ENCODE data around the gene MYO3B.

The MYO3B gene

GRCh38 chr2:170553748-170554147 is 375.8 kb downstream of the MYO3B start:
- no peak for DNase-seq (ENCODE audit: low spot score)
- TF ChIP-seq CTCF (IDR thresholded peaks at IDR 0.05; ENCODE audit: extremely low read depth, insufficient read depth, missing control alignments), result no peak
- in situ Hi-C loops (cut with MboI; ENCODE audit: low pct_unique_long_range_greater_than_20kb, low sequenced_read_pairs, unreplicated experiment), result no loop called here

- no peak for DNase-seq (ENCODE audit: low spot score)
- TF ChIP-seq CTCF (IDR thresholded peaks at IDR 0.05; ENCODE audit: extremely low read depth, insufficient read depth, missing control alignments), result no peak
- in situ Hi-C loops (cut with MboI; ENCODE audit: low pct_unique_long_range_greater_than_20kb, low sequenced_read_pairs, unreplicated experiment), result no loop called here
These were observed 376.5 kb downstream of the MYO3B start for GRCh38 chr2:170554278-170554955.

- TF ChIP-seq CTCF (IDR thresholded peaks at IDR 0.05; ENCODE audit: extremely low read depth, insufficient read depth, missing control alignments), result no peak
- in situ Hi-C loops (cut with MboI; ENCODE audit: low pct_unique_long_range_greater_than_20kb, low sequenced_read_pairs, unreplicated experiment), result no loop called here
- no peak for DNase-seq (ENCODE audit: low spot score)
These were observed 385.0 kb downstream of the MYO3B start for GRCh38 chr2:170562928-170563327.

- in situ Hi-C loops (cut with MboI; ENCODE audit: low pct_unique_long_range_greater_than_20kb, low sequenced_read_pairs, unreplicated experiment), result no loop called here
- DNase-seq (ENCODE audit: low spot score), result no peak
- no peak for TF ChIP-seq CTCF (IDR thresholded peaks at IDR 0.05; ENCODE audit: extremely low read depth, insufficient read depth, missing control alignments)
These were observed 385.5 kb downstream of the MYO3B start for GRCh38 chr2:170563401-170563800.

GRCh38 chr2:170566138-170566537 is 388.2 kb downstream of the MYO3B start:
- in situ Hi-C loops (cut with MboI; ENCODE audit: low pct_unique_long_range_greater_than_20kb, low sequenced_read_pairs, unreplicated experiment), result no loop called here
- DNase-seq (ENCODE audit: low spot score), result no peak

GRCh38 chr2:170567429-170567828 is 389.5 kb downstream of the MYO3B start:
- no peak for TF ChIP-seq CTCF (IDR thresholded peaks at IDR 0.05; ENCODE audit: extremely low read depth, insufficient read depth, missing control alignments)
- no peak for DNase-seq (ENCODE audit: low spot score)
- in situ Hi-C loops (cut with MboI; ENCODE audit: low pct_unique_long_range_greater_than_20kb, low sequenced_read_pairs, unreplicated experiment), result no loop called here

More at GRCh38 chr2:170566138-170566537, 388.2 kb downstream of the MYO3B start:
- TF ChIP-seq CTCF (IDR thresholded peaks at IDR 0.05; ENCODE audit: extremely low read depth, insufficient read depth, missing control alignments), result no peak
